GM18499 (cell line): ENCODE data around the gene BORCS6.
"Not testable (repeated sequence)": the region's sequence is repeated elsewhere in the genome, so short reads cannot be mapped to it uniquely, and the experiment has no call there.

Experiments
- ATAC-seq: cut with Tn5 transposase; IDR thresholded peaks from one replicate; pipeline ENCODE4 v1.9.1; 2021; ENCODE audit warnings: moderate number of reproducible peaks; ENCODE audit not compliant: insufficient read depth, unreplicated experiment

BORCS6 gene

DNA sequence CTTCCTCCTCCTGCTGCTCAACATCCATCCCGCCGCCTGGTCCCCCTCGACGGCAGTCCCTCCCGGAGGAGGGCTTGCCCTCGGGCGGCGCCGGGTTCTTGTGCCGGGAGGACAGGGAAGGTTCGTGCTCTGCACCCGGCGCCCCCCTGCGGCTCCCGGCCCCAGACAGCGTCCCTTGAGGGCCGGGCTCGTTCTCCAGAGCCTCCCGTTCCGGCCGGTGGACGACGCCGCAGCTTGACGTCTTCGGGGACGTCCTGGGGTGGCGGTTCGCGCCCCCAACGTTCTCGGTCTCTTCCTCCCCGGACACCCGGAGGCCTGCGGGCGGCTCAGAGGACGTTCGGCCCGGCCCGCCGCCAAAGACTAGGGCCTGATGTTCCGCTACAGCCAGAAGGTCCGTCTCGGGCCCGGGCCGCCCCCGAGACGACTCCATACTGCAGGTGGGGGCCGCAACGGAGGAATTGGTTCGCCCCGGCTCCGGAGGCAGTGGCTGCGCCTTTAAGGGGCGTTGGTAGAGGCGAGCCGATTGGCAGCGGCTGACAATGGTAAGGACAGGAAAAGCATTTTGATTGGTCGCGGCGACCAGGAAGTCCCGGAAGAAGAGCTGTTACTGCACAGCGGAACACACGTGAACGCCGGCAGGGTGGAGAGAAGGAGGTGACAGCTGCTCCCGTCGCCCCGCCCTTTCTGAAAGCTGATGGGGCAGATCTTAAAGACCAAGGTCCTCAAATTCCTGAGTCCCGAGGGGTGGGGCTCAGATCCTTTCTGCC is at the start of gene BORCS6:
BORCS6 (minus strand) TSS at position 470 of the 767 bp plus-strand sequence; CDS start at position 430, 40 bp downstream.
- ATAC-seq, result peak; percentile 31

DNA sequence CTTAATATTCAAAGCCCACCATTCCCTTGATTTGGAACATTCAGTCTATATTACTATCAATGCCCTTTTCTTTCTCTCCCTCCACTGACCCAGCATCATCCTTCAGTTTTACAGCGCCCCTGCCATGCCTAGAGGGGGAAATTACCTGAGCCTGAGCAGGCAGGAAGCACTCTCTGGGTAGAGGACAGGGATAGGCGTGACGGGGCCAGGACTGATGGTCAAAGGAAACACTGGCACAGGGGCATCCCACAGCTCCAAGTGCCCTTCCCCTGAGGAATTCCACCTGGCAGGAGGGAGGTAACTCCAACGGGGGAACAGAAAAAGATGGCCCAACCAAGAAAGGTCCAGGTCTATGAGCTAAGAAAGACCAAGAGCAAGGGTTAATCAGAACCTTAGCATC is 47.9 kb upstream of the BORCS6 start:
- no peak for ATAC-seq

GRCh38 chr17:8237175-8237574 is 47.2 kb upstream of the BORCS6 start:
- ATAC-seq, result no peak

- ATAC-seq, result no peak
Measured at GRCh38 chr17:8235676-8236075, 45.7 kb upstream of the BORCS6 start.

GRCh38 chr17:8234361-8235270 is 44.6 kb upstream of the BORCS6 start:
- ATAC-seq, result no peak

DNA sequence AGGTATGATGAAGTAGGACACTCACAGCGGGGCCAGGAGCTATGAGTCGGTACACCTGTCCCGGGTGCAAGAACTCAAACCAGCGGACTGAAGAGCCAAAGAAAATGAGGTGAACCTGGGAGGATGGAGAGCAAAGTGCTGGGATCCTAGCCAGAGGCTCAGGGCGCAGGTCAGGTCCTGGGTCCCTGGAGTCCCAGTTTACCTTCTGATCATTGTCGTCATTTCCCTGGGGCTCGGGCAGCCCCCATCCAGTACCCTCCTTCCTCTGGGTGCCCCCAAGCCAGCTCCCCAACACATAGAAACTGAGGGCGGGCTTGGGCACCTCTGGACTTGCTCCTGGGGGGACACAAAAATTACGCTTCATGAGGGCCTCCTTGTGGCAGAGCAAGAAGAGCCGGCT is 41.7 kb upstream of the BORCS6 start:
- ATAC-seq, result no peak

DNA sequence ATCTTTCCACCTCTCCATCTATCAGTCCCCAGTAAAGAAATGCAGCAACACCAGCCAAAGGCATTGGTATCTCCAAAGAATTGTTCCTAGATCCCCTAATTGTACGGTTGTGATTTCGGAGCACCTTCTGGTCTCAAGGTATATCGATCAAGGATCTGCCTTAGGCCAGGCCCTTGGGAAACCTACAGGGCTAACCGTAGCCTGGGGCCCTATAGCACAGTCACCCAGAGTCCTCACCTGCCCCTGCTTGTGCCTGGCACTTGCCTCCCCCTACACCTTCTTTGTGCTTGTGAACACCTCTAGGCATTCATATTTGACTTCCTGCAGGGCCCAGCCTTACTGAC is 37.2 kb upstream of the BORCS6 start:
- ATAC-seq, result no peak

DNA sequence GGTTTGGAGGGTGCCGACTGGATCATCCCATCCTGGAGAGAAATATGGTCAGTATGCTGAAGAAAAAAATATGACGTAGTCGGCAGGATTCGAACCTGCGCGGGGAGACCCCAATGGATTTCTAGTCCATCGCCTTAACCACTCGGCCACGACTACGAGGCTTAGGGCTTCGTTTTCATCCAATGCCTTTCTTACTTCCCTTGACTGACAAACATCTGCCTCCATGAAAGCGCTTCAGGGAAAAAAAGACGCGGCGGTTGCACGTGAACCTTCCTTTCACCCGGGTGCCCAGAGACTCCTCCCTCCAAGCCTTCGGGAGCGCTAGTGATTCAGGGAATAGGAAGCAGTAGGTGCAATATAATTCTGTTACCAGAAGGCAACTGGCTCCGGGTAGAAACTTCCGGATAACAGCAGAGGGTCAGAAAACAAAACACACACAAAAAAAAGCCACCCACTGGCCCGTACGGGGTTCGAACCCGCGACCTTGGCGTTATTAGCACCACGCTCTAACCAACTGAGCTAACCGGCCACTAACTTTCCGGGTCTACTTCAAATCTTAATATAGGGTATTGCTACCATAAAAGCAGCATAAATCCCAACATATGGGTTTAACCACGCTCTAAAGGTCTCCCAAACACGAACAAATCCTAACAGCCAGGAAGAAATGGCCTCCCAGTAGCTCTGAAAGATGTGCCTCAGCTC is 36.7 kb upstream of the BORCS6 start:
- no peak for ATAC-seq

DNA sequence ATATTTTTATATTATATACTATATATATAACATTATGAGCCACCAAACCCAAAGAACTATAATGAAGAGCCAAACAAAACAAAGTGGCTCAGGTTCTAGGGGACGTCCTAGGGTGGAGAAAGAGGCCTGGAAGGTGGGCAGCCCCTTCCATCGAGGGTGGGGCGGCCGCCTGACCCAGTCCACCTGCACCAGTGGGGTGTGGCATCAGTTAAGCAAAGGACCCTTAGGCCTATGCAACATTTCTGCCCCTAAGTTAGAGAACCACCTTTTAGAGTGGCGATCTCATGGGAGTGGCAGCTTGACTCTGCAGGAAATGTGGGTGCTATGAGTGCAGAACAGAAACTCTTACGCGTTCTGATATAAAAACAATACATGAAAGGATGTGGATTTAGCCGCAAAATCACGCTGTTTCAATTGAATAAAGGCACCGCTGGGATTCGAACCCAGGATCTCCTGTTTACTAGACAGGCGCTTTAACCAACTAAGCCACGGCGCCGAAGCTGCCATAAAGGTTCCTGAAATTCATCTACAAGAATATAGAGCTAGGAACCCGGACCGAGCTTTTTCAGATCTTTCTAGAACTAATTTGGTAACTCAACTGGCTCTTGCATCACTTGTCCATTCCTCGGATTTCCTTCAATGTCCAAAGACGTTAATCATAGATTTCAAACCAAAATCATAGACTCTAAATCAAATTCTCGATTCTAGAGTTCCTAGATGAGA is 36.0 kb upstream of the BORCS6 start:
- ATAC-seq, result no peak

DNA sequence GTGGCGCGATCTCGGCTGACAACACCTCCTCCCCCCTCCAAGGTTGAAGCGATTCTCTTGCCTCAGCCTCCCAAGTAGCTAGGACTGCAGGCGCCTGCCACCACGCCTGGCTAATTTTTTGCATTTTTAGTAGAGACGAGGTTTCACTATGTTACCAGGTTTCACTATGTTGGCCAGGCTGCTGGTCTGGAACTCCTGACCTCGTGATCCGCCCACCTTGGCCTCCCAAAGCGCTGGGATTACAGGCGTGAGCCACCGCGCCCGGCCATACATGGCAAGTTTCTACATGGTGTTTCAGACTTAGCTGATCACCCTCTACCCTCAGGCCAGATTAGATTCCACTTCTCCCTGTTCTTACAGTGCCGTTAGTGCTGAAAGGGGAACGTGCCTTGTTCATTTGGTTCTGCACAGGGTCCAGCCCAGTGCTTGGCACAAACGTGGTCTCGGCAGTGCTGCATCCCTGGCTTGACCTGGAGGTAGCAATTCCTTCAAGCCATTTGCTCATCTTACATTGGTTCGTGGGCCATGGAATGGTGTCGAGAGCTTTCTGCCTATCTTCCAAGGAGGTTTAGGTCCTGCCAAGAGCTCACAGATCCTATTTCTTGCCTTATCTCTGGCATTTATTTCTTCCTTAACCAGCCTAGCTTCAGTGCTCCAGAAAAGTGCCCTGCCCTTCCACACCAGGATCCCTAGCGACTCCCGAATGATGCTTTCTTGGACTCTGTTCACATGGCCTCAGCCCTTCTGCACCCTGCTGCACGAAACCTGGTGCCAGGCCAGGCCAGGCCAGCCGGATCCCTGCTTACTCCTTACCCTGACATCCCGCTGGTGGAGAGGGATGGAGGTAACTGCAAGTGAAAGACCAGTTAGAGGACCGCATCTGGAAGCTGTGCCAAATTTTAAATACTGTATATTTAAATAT is 35.2 kb upstream of the BORCS6 start:
- ATAC-seq, result no peak

GRCh38 chr17:8223356-8224126 is 33.6 kb upstream of the BORCS6 start:
- ATAC-seq, result no peak

DNA sequence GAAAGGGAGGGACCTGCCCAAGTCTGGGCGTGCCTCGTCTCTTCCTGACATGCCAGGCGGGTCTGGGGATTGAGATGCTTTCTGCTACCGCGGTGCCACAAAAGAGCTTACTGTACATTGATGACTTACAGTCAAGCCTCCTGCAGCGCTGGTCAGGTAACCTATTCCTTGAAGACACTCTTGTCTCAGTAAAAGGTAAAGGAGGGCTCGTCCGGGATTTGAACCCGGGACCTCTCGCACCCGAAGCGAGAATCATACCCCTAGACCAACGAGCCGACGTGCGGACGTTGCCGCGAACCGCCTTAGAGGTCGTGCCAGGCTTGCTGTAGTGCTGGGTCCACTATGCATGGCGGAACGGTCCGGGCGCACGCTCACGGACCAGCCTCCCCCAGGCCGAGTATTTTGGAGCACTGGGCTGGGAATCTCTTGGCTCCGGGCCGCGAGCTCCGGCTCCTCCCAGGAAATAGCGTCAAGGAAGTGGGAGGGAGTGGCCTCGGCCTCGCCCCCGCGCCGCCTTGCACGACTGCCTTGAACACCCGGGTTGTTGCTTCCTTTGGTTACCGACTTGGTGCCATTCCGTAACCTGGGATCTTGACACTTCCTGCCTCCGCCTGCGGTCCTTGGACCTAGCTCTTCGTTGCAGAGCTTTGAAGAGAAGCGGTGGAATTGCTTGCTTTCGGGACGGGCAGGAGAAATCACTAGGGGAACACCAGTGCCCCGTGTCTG is 32.8 kb upstream of the BORCS6 start:
- ATAC-seq, result peak; percentile 7

- peak; percentile 16 for ATAC-seq
Measured at GRCh38 chr17:8222380-8222629, 32.3 kb upstream of the BORCS6 start.

DNA sequence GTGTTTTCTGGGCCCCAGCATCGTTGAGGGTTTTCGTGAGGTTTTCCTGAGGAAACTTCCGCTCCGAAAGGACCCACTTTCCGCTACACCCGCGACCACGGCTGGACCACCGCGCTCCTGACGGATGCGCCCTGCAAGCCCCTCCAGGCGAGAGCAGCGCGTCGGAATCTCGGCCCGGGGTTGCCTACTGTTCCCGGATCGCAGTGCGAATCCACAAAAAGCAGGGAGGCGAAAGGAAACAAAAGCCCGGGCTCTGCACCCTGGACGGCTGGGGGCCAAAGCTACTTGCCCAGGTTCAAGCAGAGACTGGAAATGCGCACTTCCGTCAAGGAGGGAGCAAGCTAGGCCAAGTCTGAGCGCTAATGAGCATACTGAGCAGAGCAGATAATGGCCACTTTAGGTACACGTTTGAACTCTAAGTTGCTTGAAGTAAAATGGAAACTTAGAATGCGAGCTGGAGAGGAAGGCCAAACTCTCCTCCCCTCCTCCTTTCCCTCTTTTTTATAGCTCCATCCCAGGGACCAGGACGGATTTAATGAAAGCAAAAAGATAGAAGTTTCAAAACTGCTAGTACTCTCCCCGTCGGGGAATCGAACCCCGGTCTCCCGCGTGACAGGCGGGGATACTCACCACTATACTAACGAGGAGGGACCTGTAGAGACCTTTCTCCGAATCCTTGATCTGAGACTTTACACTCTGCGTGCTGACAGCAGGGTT is 31.8 kb upstream of the BORCS6 start:
- peak; percentile 43 for ATAC-seq

DNA sequence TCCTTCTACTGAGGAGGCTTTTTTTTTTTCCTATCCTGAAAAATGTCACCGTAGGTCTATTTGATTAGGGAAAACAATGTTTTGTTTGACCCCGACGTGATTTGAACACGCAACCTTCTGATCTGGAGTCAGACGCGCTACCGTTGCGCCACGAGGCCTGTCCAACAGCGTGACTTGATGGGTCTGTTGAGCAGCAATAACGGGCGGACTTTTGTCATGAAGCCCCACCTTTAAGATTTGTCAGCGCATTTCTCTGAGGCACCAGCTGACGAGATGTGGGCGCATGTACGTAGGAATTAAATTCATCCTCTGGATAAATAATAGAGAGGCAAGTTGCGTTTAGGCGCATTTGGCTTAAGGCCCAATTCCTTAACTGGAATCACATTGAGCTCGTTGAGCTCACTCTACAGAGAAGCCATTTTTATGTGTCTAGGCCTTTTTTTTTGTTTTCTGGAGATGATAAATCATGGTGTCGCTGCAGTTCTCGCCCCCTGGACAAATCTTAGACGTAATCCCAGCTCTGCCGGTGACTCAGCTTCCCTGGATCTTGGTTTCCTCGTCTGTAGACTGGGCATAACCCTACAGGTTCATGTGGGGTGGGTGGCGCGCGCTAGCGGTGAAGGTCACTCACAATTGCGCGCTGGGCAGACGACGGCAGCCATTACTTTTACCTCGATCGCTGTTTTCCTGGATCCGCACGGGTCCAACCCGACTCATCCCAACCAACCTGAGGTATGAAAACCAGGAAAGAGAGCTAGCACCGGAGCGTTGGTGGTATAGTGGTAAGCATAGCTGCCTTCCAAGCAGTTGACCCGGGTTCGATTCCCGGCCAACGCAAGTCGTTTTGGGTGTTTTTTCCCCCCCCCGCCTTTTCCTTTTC is 31.0 kb upstream of the BORCS6 start:
- ATAC-seq, result no peak

DNA sequence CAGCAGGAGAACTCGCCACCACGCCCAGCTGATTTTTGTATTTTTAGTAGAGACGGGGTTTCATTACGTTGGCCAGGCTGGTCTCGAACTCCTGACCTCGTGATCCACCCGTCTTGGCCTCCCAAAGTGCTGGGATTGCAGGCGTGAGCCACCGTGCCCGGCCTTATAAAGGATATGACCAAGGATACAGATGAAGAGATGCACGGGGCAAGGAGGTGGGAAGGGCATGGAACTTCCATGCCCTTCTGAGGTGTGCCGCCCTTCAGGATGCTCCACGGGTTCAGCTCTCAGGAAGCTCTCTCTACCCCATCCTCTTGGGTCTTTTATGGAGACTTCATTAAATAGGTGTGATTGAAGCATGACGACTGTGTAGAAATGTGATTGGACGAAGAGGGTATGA is 24.0 kb upstream of the BORCS6 start:
- not testable (repeated sequence) for ATAC-seq
